ENCODE measurements around the gene IFRD1.

Gene IFRD1

GRCh38 chr7:112508404-112508803, 58.1 kb downstream of the IFRD1 start:
- Histone ChIP-seq H3K4me1 (ENCODE audit: low read length) (peaks cover 19% of the 10 kb centered on the region), H3K4me3 (ENCODE audit: low read length) (no peak overlapping the region), H3K4me2 (ENCODE audit: low read length) (no peak overlapping the region), H3K79me2 (ENCODE audit: low read length) (no peaks in the 10 kb centered on the region), H2AFZ (ENCODE audit: low read depth, low read length) (no peak overlapping the region), H3K9ac (ENCODE audit: low read length) (no peak overlapping the region), H3K36me3 (replicated peaks; ENCODE audit: low read depth, low read length) (no peaks in the 10 kb centered on the region), H3K27me3 (ENCODE audit: low read depth, low read length) (no peaks in the 10 kb centered on the region), H3K9me3 (ENCODE audit: insufficient read depth, low read length) (no peaks in the 10 kb centered on the region), H4K20me1 (ENCODE audit: insufficient read depth, low read length) (no peaks in the 10 kb centered on the region), H3K27ac (ENCODE audit: low read length) (no peak overlapping the region)
- TF ChIP-seq EZH2phosphoT487 (IDR thresholded peaks at IDR 0.05; ENCODE audit: low read depth) = no peak
- no peak for TF ChIP-seq CTCF (IDR thresholded peaks at IDR 0.05; ENCODE audit: low read depth, low read length)

- Histone ChIP-seq H3K27me3 (ENCODE audit: low read depth, low read length) (no peaks in the 10 kb centered on the region), H3K4me1 (ENCODE audit: low read length) (peaks cover 11% of the 10 kb centered on the region), H3K4me3 (ENCODE audit: low read length) (no peak overlapping the region), H3K9ac (ENCODE audit: low read length) (no peak overlapping the region), H3K9me3 (ENCODE audit: insufficient read depth, low read length) (no peaks in the 10 kb centered on the region), H2AFZ (ENCODE audit: low read depth, low read length) (no peak overlapping the region), H3K4me2 (ENCODE audit: low read length) (no peak overlapping the region), H3K36me3 (replicated peaks; ENCODE audit: low read depth, low read length) (no peaks in the 10 kb centered on the region), H3K79me2 (ENCODE audit: low read length) (no peaks in the 10 kb centered on the region), H3K27ac (ENCODE audit: low read length) (no peak overlapping the region), H4K20me1 (ENCODE audit: insufficient read depth, low read length) (no peaks in the 10 kb centered on the region)
- no peak for TF ChIP-seq CTCF (IDR thresholded peaks at IDR 0.05; ENCODE audit: low read depth, low read length)
- TF ChIP-seq EZH2phosphoT487 (IDR thresholded peaks at IDR 0.05; ENCODE audit: low read depth) = no peak
Observed at GRCh38 chr7:112509402-112509801, 59.1 kb downstream of the IFRD1 start.

- Histone ChIP-seq H3K4me1 (ENCODE audit: low read length) (peaks cover 11% of the 10 kb centered on the region), H2AFZ (ENCODE audit: low read depth, low read length) (0 out of 2 replicates have a peak overlapping the region, but pooled peaks have one; percentile 9), H3K27ac (ENCODE audit: low read length) (no peak overlapping the region), H4K20me1 (ENCODE audit: insufficient read depth, low read length) (no peaks in the 10 kb centered on the region), H3K9me3 (ENCODE audit: insufficient read depth, low read length) (no peaks in the 10 kb centered on the region), H3K4me2 (ENCODE audit: low read length) (no peak overlapping the region), H3K36me3 (replicated peaks; ENCODE audit: low read depth, low read length) (no peaks in the 10 kb centered on the region), H3K27me3 (ENCODE audit: low read depth, low read length) (no peaks in the 10 kb centered on the region), H3K9ac (ENCODE audit: low read length) (no peak overlapping the region), H3K79me2 (ENCODE audit: low read length) (no peaks in the 10 kb centered on the region), H3K4me3 (ENCODE audit: low read length) (no peak overlapping the region)
- TF ChIP-seq EZH2phosphoT487 (IDR thresholded peaks at IDR 0.05; ENCODE audit: low read depth) (no peak), CTCF (IDR thresholded peaks at IDR 0.05; ENCODE audit: low read depth, low read length) (no peak)
Observed at GRCh38 chr7:112510001-112510742, 59.9 kb downstream of the IFRD1 start.

GRCh38 chr7:112510743-112511110, 60.5 kb downstream of the IFRD1 start:
- no peak overlapping the region for H3K27ac ChIP-seq (ENCODE audit: low read length)
- H3K4me3 ChIP-seq (ENCODE audit: low read length) = no peak overlapping the region
- no peak for TF ChIP-seq EZH2phosphoT487 (IDR thresholded peaks at IDR 0.05; ENCODE audit: low read depth)
- no peak for TF ChIP-seq CTCF (IDR thresholded peaks at IDR 0.05; ENCODE audit: low read depth, low read length)
- no peaks in the 10 kb centered on the region for H3K9me3 ChIP-seq (ENCODE audit: insufficient read depth, low read length)
- no peak overlapping the region for H3K9ac ChIP-seq (ENCODE audit: low read length)
- no peak overlapping the region for H2AFZ ChIP-seq (ENCODE audit: low read depth, low read length)
- no peaks in the 10 kb centered on the region for H3K27me3 ChIP-seq (ENCODE audit: low read depth, low read length)
- no peaks in the 10 kb centered on the region for H4K20me1 ChIP-seq (ENCODE audit: insufficient read depth, low read length)
- H3K4me1 ChIP-seq (ENCODE audit: low read length) = peaks cover 11% of the 10 kb centered on the region
- H3K4me2 ChIP-seq (ENCODE audit: low read length) = no peak overlapping the region
- H3K36me3 ChIP-seq (replicated peaks; ENCODE audit: low read depth, low read length) = no peaks in the 10 kb centered on the region
- H3K79me2 ChIP-seq (ENCODE audit: low read length) = no peaks in the 10 kb centered on the region

Data from OCI-LY3 (cell line).